ENCODE results near the gene IRX1. TPM values are rescaled to one million over a fixed set of nuclear protein-coding genes. Genes with fewer than 3 reads are reported as not detected.

Gene IRX1
- total and polyA plus RNA-seq, 2 experiments from 2014 or later, result 142 to 168 TPM

DNA sequence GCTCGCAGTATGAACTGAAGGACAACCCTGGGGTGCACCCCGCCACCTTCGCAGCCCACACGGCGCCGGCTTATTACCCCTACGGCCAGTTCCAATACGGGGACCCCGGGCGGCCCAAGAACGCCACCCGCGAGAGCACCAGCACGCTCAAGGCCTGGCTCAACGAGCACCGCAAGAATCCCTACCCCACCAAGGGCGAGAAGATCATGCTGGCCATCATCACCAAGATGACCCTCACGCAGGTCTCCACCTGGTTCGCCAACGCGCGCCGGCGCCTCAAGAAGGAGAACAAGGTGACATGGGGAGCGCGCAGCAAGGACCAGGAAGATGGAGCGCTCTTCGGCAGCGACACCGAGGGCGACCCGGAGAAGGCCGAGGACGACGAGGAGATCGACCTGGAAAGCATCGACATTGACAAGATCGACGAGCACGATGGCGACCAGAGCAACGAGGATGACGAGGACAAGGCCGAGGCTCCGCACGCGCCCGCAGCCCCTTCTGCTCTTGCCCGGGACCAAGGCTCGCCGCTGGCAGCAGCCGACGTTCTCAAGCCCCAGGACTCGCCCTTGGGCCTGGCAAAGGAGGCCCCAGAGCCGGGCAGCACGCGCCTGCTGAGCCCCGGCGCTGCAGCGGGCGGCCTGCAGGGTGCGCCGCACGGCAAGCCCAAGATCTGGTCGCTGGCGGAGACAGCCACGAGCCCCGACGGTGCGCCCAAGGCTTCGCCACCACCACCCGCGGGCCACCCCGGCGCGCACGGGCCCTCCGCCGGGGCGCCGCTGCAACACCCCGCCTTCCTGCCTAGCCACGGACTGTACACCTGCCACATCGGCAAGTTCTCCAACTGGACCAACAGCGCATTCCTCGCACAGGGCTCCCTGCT, 3.8 kb downstream of the IRX1 start:
- Histone ChIP-seq H3K4me3 (peak overlapping the region; percentile 65), H3K27ac (peak overlapping the region; percentile 74), H3K36me3 (peaks cover 6% of the 10 kb centered on the region), H3K27me3 (peaks cover 76% of the 10 kb centered on the region), H3K4me1 (ENCODE audit: low read depth) (no peaks in the 10 kb centered on the region), H3K9me3 (ENCODE audit: low read depth) (no peaks in the 10 kb centered on the region)
- TF ChIP-seq, protein P1, sequence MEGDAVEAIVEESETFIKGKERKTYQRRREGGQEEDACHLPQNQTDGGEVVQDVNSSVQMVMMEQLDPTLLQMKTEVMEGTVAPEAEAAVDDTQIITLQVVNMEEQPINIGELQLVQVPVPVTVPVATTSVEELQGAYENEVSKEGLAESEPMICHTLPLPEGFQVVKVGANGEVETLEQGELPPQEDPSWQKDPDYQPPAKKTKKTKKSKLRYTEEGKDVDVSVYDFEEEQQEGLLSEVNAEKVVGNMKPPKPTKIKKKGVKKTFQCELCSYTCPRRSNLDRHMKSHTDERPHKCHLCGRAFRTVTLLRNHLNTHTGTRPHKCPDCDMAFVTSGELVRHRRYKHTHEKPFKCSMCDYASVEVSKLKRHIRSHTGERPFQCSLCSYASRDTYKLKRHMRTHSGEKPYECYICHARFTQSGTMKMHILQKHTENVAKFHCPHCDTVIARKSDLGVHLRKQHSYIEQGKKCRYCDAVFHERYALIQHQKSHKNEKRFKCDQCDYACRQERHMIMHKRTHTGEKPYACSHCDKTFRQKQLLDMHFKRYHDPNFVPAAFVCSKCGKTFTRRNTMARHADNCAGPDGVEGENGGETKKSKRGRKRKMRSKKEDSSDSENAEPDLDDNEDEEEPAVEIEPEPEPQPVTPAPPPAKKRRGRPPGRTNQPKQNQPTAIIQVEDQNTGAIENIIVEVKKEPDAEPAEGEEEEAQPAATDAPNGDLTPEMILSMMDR (IDR thresholded peaks at IDR 0.05; ENCODE audit: low read depth, low read length), result no peak
- DNase-seq (ENCODE audit: low read depth in 1 of 2, low spot score in 1 of 2), result peak in 1 of 2 donors; percentile 44

DNA sequence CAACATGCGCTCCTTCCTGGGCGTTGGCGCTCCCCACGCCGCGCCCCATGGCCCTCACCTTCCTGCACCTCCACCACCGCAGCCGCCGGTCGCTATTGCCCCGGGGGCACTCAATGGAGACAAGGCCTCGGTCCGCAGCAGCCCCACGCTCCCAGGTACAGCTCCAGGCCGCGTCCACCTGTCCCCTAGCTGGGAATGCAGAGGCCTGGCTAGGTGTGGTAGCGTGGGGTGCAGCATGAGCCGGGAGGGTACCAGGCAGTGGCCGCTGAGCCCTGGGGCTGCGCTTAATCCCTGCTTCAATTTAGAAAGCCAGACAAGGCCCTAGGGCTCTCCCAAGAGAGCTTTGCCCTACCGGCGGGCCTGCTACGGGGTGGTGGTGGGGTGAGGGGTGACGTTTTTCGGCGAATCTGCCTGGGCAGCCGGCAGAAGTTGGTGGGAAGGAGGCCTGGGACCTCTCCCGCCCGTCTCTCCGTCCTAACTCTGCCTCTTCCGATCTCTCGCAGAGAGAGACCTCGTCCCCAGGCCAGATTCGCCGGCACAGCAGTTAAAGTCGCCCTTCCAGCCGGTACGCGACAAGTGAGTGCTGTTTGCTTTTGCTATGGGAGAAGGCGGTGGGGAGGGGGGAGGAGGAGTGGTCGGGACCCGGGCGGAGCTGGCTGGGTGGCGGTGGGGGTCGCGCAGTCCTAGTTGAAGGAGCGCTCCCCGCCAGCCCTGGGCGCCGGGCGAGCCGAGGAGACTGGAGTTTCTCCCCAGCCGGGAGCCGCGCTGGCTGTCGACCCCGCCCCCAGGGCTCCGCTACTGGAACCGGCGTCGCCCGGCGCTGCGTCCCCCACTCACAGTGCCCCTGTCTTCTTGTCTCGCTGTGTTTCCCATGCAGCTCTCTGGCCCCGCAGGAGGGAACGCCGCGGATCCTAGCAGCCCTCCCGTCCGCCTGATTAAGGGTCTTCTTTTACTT, 4.8 kb downstream of the IRX1 start:
- H3K4me3 ChIP-seq, result peak overlapping the region; percentile 65
- DNase-seq (ENCODE audit: low read depth in 1 of 2, low spot score in 1 of 2), result peak in 1 of 2 donors; percentile 87
- no peaks in the 10 kb centered on the region for H3K9me3 ChIP-seq (ENCODE audit: low read depth)
- TF ChIP-seq, protein P1 (IDR thresholded peaks at IDR 0.05; ENCODE audit: low read depth, low read length), result no peak
- H3K36me3 ChIP-seq, result peaks cover 6% of the 10 kb centered on the region
- peaks cover 74% of the 10 kb centered on the region for H3K27me3 ChIP-seq
- no peaks in the 10 kb centered on the region for H3K4me1 ChIP-seq (ENCODE audit: low read depth)
- peak overlapping the region; percentile 74 for H3K27ac ChIP-seq

DNA sequence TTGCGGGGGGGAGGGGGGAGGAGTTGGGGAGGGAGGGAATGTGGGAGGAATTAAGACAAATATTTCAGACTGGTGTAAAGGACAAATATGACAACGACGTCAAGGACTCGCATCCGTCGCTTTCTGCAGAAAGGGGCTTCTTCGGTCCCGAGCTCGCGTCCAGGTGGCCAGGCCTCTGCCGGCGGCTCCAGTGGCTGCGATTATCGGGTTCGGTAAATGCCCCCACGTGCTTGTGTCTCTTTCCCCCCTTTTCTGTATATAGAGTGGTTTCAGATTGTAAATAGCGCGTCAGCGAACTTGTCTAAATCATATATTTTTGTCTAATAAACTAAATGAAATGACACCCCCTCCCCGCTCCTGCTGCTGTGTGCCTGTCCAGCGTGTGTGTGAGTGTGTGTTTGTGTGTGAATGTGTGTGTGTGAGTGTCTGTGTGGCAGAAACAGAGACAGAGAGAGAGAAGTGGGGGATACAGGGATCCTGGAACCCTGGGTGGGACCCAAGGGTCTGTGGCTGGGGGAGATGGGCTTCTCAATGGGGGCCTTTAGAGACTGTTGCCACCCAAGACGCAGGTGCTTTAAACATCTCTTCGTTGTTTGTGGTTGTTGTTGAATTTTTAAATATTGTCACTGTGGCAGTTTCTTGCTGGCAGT, 5.6 kb downstream of the IRX1 start:
- H3K36me3 ChIP-seq, result peaks cover 6% of the 10 kb centered on the region
- no peaks in the 10 kb centered on the region for H3K9me3 ChIP-seq (ENCODE audit: low read depth)
- no peaks in the 10 kb centered on the region for H3K4me1 ChIP-seq (ENCODE audit: low read depth)
- H3K27ac ChIP-seq, result peak overlapping the region; percentile 74
- TF ChIP-seq, protein P1 (IDR thresholded peaks at IDR 0.05; ENCODE audit: low read depth, low read length), result no peak
- peak overlapping the region; percentile 65 for H3K4me3 ChIP-seq
- no peak for DNase-seq (ENCODE audit: low read depth in 1 of 2, low spot score in 1 of 2)
- peaks cover 79% of the 10 kb centered on the region for H3K27me3 ChIP-seq

DNA sequence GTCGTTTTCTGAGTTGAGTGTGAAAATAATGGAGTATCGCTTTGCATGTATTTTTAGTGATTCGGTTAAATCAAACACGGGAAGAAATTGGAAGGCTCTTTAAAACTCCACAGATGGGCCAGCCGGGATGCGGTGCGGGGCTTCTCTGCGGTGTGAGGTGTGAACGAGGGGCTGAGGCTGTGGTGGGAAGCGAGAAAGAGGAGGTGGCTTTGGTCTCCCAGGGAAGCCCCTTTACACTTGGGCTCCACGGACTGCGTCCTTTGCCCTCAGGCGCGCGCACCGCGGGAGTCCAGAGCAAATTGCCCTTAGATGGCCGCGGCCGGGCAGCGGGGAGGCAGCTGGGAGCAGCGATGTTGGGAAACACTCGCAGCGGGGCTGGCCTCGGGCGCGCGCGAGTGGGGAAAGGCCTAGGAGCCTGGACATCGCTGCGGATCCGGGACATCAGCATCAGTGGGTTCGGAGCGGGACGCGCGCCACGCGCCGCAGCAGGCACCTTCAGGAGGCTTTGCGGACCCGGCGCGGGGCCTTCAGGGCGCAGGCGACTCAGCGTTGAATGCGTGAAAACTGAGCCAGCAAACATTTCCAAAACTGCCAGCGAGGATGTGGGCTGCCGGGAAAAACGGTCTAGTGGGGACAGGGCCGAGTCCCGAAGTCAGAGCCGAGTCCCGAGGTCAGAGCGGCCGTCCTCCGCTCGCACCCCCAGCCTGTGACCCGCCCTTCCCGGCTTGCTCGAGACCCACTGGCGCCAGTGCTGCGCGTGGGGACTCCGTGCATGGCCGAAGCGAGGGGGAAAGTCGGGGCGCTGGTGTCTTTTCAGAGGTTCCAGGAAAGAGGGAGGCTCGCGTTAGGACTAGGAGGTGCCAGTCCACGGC, 6.5 kb downstream of the IRX1 start:
- no peaks in the 10 kb centered on the region for H3K9me3 ChIP-seq (ENCODE audit: low read depth)
- H3K27ac ChIP-seq, result no peak overlapping the region
- TF ChIP-seq, protein P1 (IDR thresholded peaks at IDR 0.05; ENCODE audit: low read depth, low read length), result no peak
- peaks cover 6% of the 10 kb centered on the region for H3K36me3 ChIP-seq
- peak overlapping the region; percentile 65 for H3K4me3 ChIP-seq
- peaks cover 79% of the 10 kb centered on the region for H3K27me3 ChIP-seq
- H3K4me1 ChIP-seq (ENCODE audit: low read depth), result peaks cover under 1% of the 10 kb centered on the region
- peak in 1 of 2 donors; percentile 49 for DNase-seq (ENCODE audit: low read depth in 1 of 2, low spot score in 1 of 2)
